DND-41 (cell line): ENCODE data around the gene GRM3.

ENCODE experiments used
- ATAC-seq: fragments of 200-7000 bp; cut with Tn5 transposase; 3 replicates; pipeline ENCODE4 v1.9.1; 2021; ENCODE audit warnings: low read depth; ENCODE audit not compliant: insufficient read depth
- DNase-seq: peaks from one replicate; pipeline ENCODE4 v3.0.0-alpha.2; 2020
- H2AFZ ChIP-seq: 2 replicates; pipeline ENCODE4 v1.6.0; 2012; ENCODE audit warnings: low read depth, low read length
- H3K27ac ChIP-seq: 2 replicates; pipeline ENCODE4 v1.5.1; 2012; ENCODE audit warnings: low read length, inconsistent platforms
- H3K27me3 ChIP-seq: fragments of 200-600 bp; sonication (generic); 2 replicates; pipeline ENCODE4 v1.6.0; 2012; ENCODE audit warnings: low read length, mild to moderate bottlenecking, inconsistent platforms; ENCODE audit not compliant: insufficient read depth, poor library complexity
- H3K36me3 ChIP-seq: 2 replicates; pipeline ENCODE4 v1.5.1; 2012; ENCODE audit warnings: low read length, inconsistent platforms; ENCODE audit not compliant: insufficient read depth
- H3K4me1 ChIP-seq: 2 replicates; pipeline ENCODE4 v1.5.1; 2012; ENCODE audit warnings: mild to moderate bottlenecking, low read length; ENCODE audit not compliant: insufficient read depth
- H3K4me2 ChIP-seq: 2 replicates; pipeline ENCODE4 v1.6.0; 2012; ENCODE audit warnings: mild to moderate bottlenecking, moderate library complexity, low read length, inconsistent platforms; ENCODE audit not compliant: insufficient read depth
- H3K4me3 ChIP-seq, 2 experiments: fragments of 200-600 bp in 1 of 2; shearing (Covaris generic) in 1 of 2; 2 replicates each; pipeline ENCODE4 v1.5.1; 2012 to 2016; ENCODE audit warnings: inconsistent platforms in 2 of 2, low read length in 2 of 2, mild to moderate bottlenecking in 2 of 2, low read depth in 1 of 2, moderate library complexity in 1 of 2
- H3K79me2 ChIP-seq: 2 replicates; pipeline ENCODE4 v1.6.0; 2012; ENCODE audit warnings: low read length, inconsistent platforms; ENCODE audit not compliant: insufficient read depth
- H3K9ac ChIP-seq: 2 replicates; pipeline ENCODE4 v1.6.0; 2012; ENCODE audit warnings: low read depth, mild to moderate bottlenecking, inconsistent platforms, low read length, moderate library complexity
- H3K9me3 ChIP-seq: 2 replicates; pipeline ENCODE4 v1.5.1; 2012; ENCODE audit warnings: low read length, moderate library complexity, mild to moderate bottlenecking, inconsistent platforms; ENCODE audit not compliant: insufficient read depth, severe bottlenecking
- H4K20me1 ChIP-seq: 2 replicates; pipeline ENCODE4 v1.6.0; 2012; ENCODE audit warnings: low read length; ENCODE audit not compliant: insufficient read depth
- EZH2 ChIP-seq: IDR thresholded peaks from 3 replicates; pipeline ENCODE4 v1.6.1; 2012; ENCODE audit warnings: borderline replicate concordance, low read depth, mild to moderate bottlenecking, moderate library complexity, low read length, inconsistent platforms; ENCODE audit not compliant: severe bottlenecking
- TF ChIP-seq, protein P1 (sequence below): IDR thresholded peaks from 2 replicates; pipeline ENCODE4 v1.5.1; 2012; ENCODE audit warnings: borderline replicate concordance, low read length, moderate library complexity, mild to moderate bottlenecking; ENCODE audit not compliant: poor library complexity, severe bottlenecking; ENCODE audit errors: extremely low read depth

Gene GRM3

DNA sequence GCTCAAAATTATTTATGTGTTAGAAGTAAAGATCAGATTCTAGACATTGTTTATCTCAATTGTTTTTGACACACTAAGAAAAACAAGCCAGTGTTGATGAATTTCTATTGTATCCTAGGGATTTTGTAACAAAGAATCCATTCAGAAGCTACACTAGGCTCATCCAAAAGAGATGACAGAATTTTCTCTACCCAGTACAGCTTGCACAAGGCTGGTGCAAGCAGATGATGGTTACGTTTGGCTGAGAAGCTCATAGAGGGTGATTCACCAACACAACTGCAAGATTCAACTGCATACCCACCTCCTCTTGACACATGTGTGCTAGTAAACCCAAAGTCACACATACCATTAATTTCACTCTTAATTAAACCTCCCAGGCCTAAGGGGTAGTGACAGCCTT is 20.8 kb downstream of the GRM3 start:
- no peaks in the 10 kb centered on the region for H3K9me3 ChIP-seq
- no peak for TF ChIP-seq EZH2
- TF ChIP-seq, protein P1, sequence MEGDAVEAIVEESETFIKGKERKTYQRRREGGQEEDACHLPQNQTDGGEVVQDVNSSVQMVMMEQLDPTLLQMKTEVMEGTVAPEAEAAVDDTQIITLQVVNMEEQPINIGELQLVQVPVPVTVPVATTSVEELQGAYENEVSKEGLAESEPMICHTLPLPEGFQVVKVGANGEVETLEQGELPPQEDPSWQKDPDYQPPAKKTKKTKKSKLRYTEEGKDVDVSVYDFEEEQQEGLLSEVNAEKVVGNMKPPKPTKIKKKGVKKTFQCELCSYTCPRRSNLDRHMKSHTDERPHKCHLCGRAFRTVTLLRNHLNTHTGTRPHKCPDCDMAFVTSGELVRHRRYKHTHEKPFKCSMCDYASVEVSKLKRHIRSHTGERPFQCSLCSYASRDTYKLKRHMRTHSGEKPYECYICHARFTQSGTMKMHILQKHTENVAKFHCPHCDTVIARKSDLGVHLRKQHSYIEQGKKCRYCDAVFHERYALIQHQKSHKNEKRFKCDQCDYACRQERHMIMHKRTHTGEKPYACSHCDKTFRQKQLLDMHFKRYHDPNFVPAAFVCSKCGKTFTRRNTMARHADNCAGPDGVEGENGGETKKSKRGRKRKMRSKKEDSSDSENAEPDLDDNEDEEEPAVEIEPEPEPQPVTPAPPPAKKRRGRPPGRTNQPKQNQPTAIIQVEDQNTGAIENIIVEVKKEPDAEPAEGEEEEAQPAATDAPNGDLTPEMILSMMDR: no peak
- H3K4me2 ChIP-seq: no peak overlapping the region
- H3K27ac ChIP-seq: no peak overlapping the region
- no peak overlapping the region for H3K4me3 ChIP-seq
- no peaks in the 10 kb centered on the region for H3K79me2 ChIP-seq
- no peaks in the 10 kb centered on the region for H4K20me1 ChIP-seq
- no peak overlapping the region for H2AFZ ChIP-seq
- DNase-seq: no peak
- no peaks in the 10 kb centered on the region for H3K27me3 ChIP-seq
- no peaks in the 10 kb centered on the region for H3K36me3 ChIP-seq
- H3K4me1 ChIP-seq: no peaks in the 10 kb centered on the region
- H3K9ac ChIP-seq: no peak overlapping the region
- ATAC-seq: no peak

GRCh38 chr7:86664991-86665390 is 21.3 kb downstream of the GRM3 start:
- Histone ChIP-seq H3K4me2 (no peak overlapping the region), H3K9ac (no peak overlapping the region), H3K4me3 (no peak overlapping the region), H3K27me3 (no peaks in the 10 kb centered on the region), H3K27ac (no peak overlapping the region), H3K4me1 (no peaks in the 10 kb centered on the region), H3K79me2 (no peaks in the 10 kb centered on the region), H3K36me3 (no peaks in the 10 kb centered on the region), H3K9me3 (no peaks in the 10 kb centered on the region), H4K20me1 (no peaks in the 10 kb centered on the region), H2AFZ (no peak overlapping the region)
- ATAC-seq (no peak), DNase-seq (no peak)
- TF ChIP-seq, protein P1: no peak
- TF ChIP-seq EZH2: no peak

DNA sequence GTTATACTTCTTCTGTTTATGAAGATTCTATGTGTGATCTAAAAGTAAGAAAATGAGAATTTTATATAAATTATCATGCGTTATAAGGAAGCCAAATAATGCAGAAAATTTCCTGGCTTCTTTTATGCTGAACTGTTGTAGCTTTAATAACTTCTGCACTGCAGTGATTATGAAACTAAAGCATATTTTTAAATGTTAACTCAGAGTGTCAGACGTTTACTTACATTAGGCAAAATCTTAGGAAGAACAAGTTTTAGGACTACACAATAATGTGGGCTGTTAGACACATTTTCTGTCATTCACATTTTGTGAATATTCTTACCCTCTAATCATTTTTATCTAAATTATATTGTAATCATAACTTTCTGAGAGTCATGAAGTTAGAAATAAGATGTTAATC is 22.0 kb downstream of the GRM3 start:
- no peak overlapping the region for H3K27ac ChIP-seq
- no peaks in the 10 kb centered on the region for H4K20me1 ChIP-seq
- no peaks in the 10 kb centered on the region for H3K27me3 ChIP-seq
- ATAC-seq: no peak
- TF ChIP-seq EZH2: no peak
- TF ChIP-seq, protein P1: no peak
- H3K4me1 ChIP-seq: no peaks in the 10 kb centered on the region
- no peak overlapping the region for H3K4me2 ChIP-seq
- H3K36me3 ChIP-seq: no peaks in the 10 kb centered on the region
- H3K4me3 ChIP-seq: no peak overlapping the region
- no peaks in the 10 kb centered on the region for H3K9me3 ChIP-seq
- no peak for DNase-seq
- no peak overlapping the region for H2AFZ ChIP-seq
- no peaks in the 10 kb centered on the region for H3K79me2 ChIP-seq
- H3K9ac ChIP-seq: no peak overlapping the region

DNA sequence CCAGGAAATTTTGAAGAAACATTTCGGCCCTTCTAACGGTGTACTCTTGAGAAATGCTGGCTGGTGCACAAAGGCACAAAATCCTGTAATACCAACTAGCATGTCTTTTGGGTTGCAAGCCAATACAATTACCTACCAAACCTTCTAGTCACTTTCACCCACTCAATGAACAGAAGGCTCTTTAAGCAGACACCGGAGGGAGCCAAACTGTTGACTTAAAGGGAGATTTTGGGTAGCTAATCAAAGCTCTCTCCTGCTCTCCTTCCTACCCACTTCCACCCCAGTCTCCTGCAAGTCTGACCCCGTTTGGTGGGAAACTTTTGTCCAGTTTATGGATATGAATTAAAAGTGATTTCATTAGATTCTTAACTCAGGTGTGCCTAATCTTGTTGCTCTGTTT is 24.0 kb downstream of the GRM3 start:
- Histone ChIP-seq H2AFZ (no peak overlapping the region), H3K9ac (no peak overlapping the region), H3K4me3 (no peak overlapping the region), H3K27me3 (no peaks in the 10 kb centered on the region), H3K9me3 (no peaks in the 10 kb centered on the region), H3K4me1 (no peaks in the 10 kb centered on the region), H4K20me1 (no peaks in the 10 kb centered on the region), H3K79me2 (no peaks in the 10 kb centered on the region), H3K4me2 (no peak overlapping the region), H3K36me3 (no peaks in the 10 kb centered on the region), H3K27ac (no peak overlapping the region)
- no peak for ATAC-seq
- no peak for DNase-seq
- no peak for TF ChIP-seq EZH2
- TF ChIP-seq, protein P1: no peak
